Panc1 (cell line): ENCODE results near the gene SORL1. TPM values are rescaled to one million over a fixed set of nuclear protein-coding genes. Genes with fewer than 3 reads are reported as not detected.
A peak's percentile ranks its signal among the peaks of the same experiment; 100 is the strongest.

Experiments
- ATAC-seq: fragments of 200-7000 bp; cut with Tn5 transposase; 2 replicates; pipeline ENCODE4 v1.9.1; 2020; ENCODE audit warnings: mild to moderate bottlenecking, moderate library complexity
- BruUV-seq: library from RNA; stranded (reverse); fragments of 400-500 nt; replicated peaks from 2 replicates; lab custom pipeline; 2021; lab: Mats Ljungman, UMichigan
- CTCF ChIA-PET: fragments of 300-600 bp; sonication (Branson Sonifier 250); formaldehyde crosslinking; loops from one replicate; lab custom pipeline; 2022; ENCODE audit warnings: antibody characterized with exemption; lab: Charles Lee
- POLR2A ChIA-PET: fragments of 300-600 bp; sonication (Branson Sonifier 250); formaldehyde crosslinking; loops from one replicate; lab custom pipeline; 2022; ENCODE audit warnings: antibody characterized with exemption; lab: Charles Lee
- DNase-seq: peaks from one replicate; pipeline ENCODE4 v3.0.0-alpha.2; 2010; ENCODE audit warnings: low read depth, low spot score
- H3K27ac ChIP-seq: 2 replicates; pipeline ENCODE4 v1.5.1; 2011; ENCODE audit warnings: mild to moderate bottlenecking, low read length, inconsistent platforms
- H3K27me3 ChIP-seq: fragments of 200-500 bp; sonication (Bioruptor generic); 2 replicates; pipeline ENCODE4 v1.6.0; 2014; ENCODE audit warnings: low read length, inconsistent platforms; ENCODE audit not compliant: control insufficient read depth, insufficient read depth
- H3K36me3 ChIP-seq: fragments of 200-500 bp; sonication (Bioruptor generic); 2 replicates; pipeline ENCODE4 v1.5.1; 2014; ENCODE audit warnings: inconsistent platforms, mild to moderate bottlenecking, low read length, moderate library complexity; ENCODE audit not compliant: control insufficient read depth, insufficient read depth
- H3K4me1 ChIP-seq: 2 replicates; pipeline ENCODE4 v1.5.1; 2011; ENCODE audit warnings: inconsistent platforms, mild to moderate bottlenecking, low read length, moderate library complexity; ENCODE audit not compliant: control insufficient read depth, insufficient read depth
- H3K4me3 ChIP-seq, 2 experiments: 2 replicates each; pipeline ENCODE4 v1.5.1; 2011 to 2012; ENCODE audit warnings: low read depth in 2 of 2, low read length in 2 of 2, mild to moderate bottlenecking in 2 of 2, inconsistent platforms in 1 of 2, moderate library complexity in 1 of 2
- H3K9me3 ChIP-seq: fragments of 200-500 bp; sonication (Bioruptor generic); 2 replicates; pipeline ENCODE4 v1.5.1; 2014; ENCODE audit warnings: low read depth, mild to moderate bottlenecking, inconsistent platforms, low read length, moderate library complexity; ENCODE audit not compliant: control insufficient read depth, insufficient read depth
- CTCF ChIP-seq: fragments of 450-650 bp; IDR thresholded peaks from 2 replicates; pipeline ENCODE4 v1.5.1; 2017; ENCODE audit warnings: mild to moderate bottlenecking
- POLR2AphosphoS5 ChIP-seq: IDR thresholded peaks from 2 replicates; pipeline ENCODE4 v1.6.1; 2012; ENCODE audit warnings: mild to moderate bottlenecking, low read depth, low read length, moderate library complexity
- REST ChIP-seq, 2 experiments: IDR thresholded peaks; 2 replicates each; pipeline ENCODE4 v1.6.1; 2011 to 2012; ENCODE audit warnings: low read depth in 2 of 2, control low read depth in 1 of 2, low read length in 1 of 2, mild to moderate bottlenecking in 1 of 2, moderate library complexity in 1 of 2; ENCODE audit not compliant: insufficient read depth in 1 of 2
- SIN3A ChIP-seq: IDR thresholded peaks from 2 replicates; pipeline ENCODE4 v1.6.1; 2012; ENCODE audit warnings: low read depth, mild to moderate bottlenecking, low read length, moderate library complexity, borderline replicate concordance; ENCODE audit not compliant: insufficient read depth
- TCF7L2 ChIP-seq: IDR thresholded peaks from 2 replicates; pipeline ENCODE4 v1.6.1; 2011; ENCODE audit warnings: mild to moderate bottlenecking, low read depth, low read length, inconsistent platforms
- in situ Hi-C: cut with HindIII; loops from 2 replicates; pipeline ENCODE4 v1.10.0; 2016; ENCODE audit warnings: low sequenced_read_pairs, low pct_unique_long_range_greater_than_20kb
- intact Hi-C: fragments of 100-400 bp; cut with micrococcal nuclease; formaldehyde crosslinking; loops from one replicate; pipeline ENCODE4 v1.10.0; 2022; ENCODE audit not compliant: unreplicated experiment
- total RNA-seq: library from RNA; stranded (reverse); gene quantifications from one replicate; pipeline ENCODE4 v1.2.1, GENCODE V29; 2021; ENCODE audit not compliant: unreplicated experiment

Gene SORL1
- total RNA-seq, 1 experiment from 2014 or later = 36.3 TPM

- ChIA-PET CTCF (interaction anchor here (0.5 kb wide), 1 partner anchor 15 kb away, joined by 5 read pairs; no protein-coding TSS in a partner anchor), POLR2A (interaction anchor here (0.6 to 1.4 kb wide), 2 partner anchors 14 to 1645 kb away, joined by 4 read pairs; no protein-coding TSS in a partner anchor)
- H3K27ac ChIP-seq = no peak overlapping the region
- peaks cover 28% of the 10 kb centered on the region for H3K4me1 ChIP-seq
- in situ Hi-C loops = no loop called here
- BruUV-seq = no TSS peak
- no peaks in the 10 kb centered on the region for H3K36me3 ChIP-seq
- no peaks in the 10 kb centered on the region for H3K27me3 ChIP-seq
- H3K9me3 ChIP-seq = no peaks in the 10 kb centered on the region
- intact Hi-C loops = no loop called here
- no peak overlapping the region for H3K4me3 ChIP-seq
- no peak for ATAC-seq
- no peak for TF ChIP-seq REST (IDR thresholded peaks at IDR 0.05; ENCODE audit: insufficient read depth in 1 of 2, low read depth in 2 of 2, low read length in 1 of 2)
- DNase-seq = no peak
Measured at GRCh38 chr11:121450401-121450800, 1.7 kb upstream of the SORL1 start.

- ChIA-PET POLR2A (interaction anchor here (1.4 kb wide), 1 partner anchor 13 kb away, joined by 4 read pairs; no protein-coding TSS in a partner anchor), CTCF (interaction anchor here (0.5 to 2.1 kb wide), 3 partner anchors 15 to 42 kb away, joined by 5 to 9 read pairs (median 6); no protein-coding TSS in a partner anchor)
- Histone ChIP-seq H3K27me3 (no peaks in the 10 kb centered on the region), H3K4me3 (peak overlapping the region; percentile 76 to 98), H3K36me3 (no peaks in the 10 kb centered on the region), H3K4me1 (peaks cover 28% of the 10 kb centered on the region), H3K9me3 (no peaks in the 10 kb centered on the region), H3K27ac (peak overlapping the region; percentile 70)
- intact Hi-C loops = no loop called here
- in situ Hi-C loops = no loop called here
- DNase-seq (no peak), ATAC-seq (peak; percentile 1; the same call in 1 of the 2 replicates)
- BruUV-seq = no TSS peak
- no peak for TF ChIP-seq SIN3A
Measured at GRCh38 chr11:121451178-121451985, 732 bp upstream of the SORL1 start.

DNA sequence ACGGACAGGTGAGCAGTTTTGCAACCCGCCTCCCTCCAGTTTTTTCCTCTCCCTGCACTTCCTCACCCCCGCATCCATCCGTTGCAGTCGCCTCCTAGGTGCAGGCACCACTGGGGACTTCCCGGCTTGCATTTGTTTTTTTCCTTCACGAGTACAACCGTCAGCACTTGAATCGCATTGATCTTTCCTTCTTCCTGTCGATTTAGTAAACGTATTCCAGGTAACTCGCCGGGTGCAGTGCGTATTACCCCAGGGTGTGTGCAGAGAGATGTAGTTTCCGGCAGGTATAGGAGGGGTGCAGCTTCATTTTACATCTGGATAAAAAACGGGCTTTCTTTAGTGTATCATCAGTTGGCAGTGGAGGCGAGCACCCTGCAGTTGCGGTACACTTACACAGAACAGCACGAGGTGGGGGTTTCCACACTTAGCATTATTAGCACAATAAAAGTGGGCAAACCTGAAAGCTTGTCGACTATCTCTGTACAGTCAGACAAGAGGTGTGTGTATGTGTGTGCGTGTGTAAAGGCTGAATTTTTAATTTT, 566 bp downstream of the SORL1 start, which contains the start of gene SORL1-AS1:
SORL1-AS1 (minus strand) TSS at position 359 of the 542 bp plus-strand sequence.
- ChIA-PET CTCF (interaction anchor here (2.1 kb wide), 1 partner anchor 14 kb away, joined by 9 read pairs; no protein-coding TSS in a partner anchor), POLR2A (no interaction called here)
- no peak for TF ChIP-seq POLR2AphosphoS5
- TF ChIP-seq TCF7L2 = no peak
- TF ChIP-seq CTCF = no peak
- no peak for TF ChIP-seq SIN3A
- no peak for TF ChIP-seq REST (IDR thresholded peaks at IDR 0.05; ENCODE audit: insufficient read depth in 1 of 2, low read depth in 2 of 2, low read length in 1 of 2)
- in situ Hi-C loops = no loop called here
- Histone ChIP-seq H3K4me3 (peak within 1 kb of the TSS; percentile 76 to 98), H3K4me1 (peaks cover 28% of the 10 kb centered on the region), H3K9me3 (no peaks in the 10 kb centered on the region), H3K27me3 (no peaks in the 10 kb centered on the region), H3K27ac (peak within 1 kb of the TSS; percentile 81), H3K36me3 (no peaks in the 10 kb centered on the region)
- no TSS peak for BruUV-seq
- peak; percentile 57 for ATAC-seq
- no peak for DNase-seq
- intact Hi-C loops = no loop called here
